Measurements from ENCODE around the gene SEMA5A.
A peak's percentile ranks its signal among the peaks of the same experiment; 100 is the strongest.

SEMA5A gene

GRCh38 chr5:9545992-9546851 lies at the start of gene SEMA5A:
Gene SEMA5A, minus strand, starts transcription at chr5:9546075. Its CDS starts 166,129 bp downstream, at chr5:9379946.
- DNase-seq (ENCODE audit: low read depth) = no peak

GRCh38 chr5:9594913-9595312 lies 49.0 kb upstream of the SEMA5A start:
- no peak for DNase-seq (ENCODE audit: low read depth)

GRCh38 chr5:9589049-9589835 lies 43.4 kb upstream of the SEMA5A start:
- DNase-seq (ENCODE audit: low read depth) = no peak

- no peak for DNase-seq (ENCODE audit: low read depth)
Measured at GRCh38 chr5:9588254-9588653, 42.4 kb upstream of the SEMA5A start.

GRCh38 chr5:9587135-9587534 lies 41.3 kb upstream of the SEMA5A start:
- DNase-seq (ENCODE audit: low read depth) = no peak

GRCh38 chr5:9582406-9582805 lies 36.5 kb upstream of the SEMA5A start:
- DNase-seq (ENCODE audit: low read depth) = no peak

- DNase-seq (ENCODE audit: low read depth) = no peak
Measured at GRCh38 chr5:9573796-9574195, 27.9 kb upstream of the SEMA5A start.

GRCh38 chr5:9572246-9572645 lies 26.4 kb upstream of the SEMA5A start:
- no peak for DNase-seq (ENCODE audit: low read depth)

GRCh38 chr5:9570876-9571275 lies 25.0 kb upstream of the SEMA5A start:
- no peak for DNase-seq (ENCODE audit: low read depth)

- no peak for DNase-seq (ENCODE audit: low read depth)
Measured at GRCh38 chr5:9567039-9567438, 21.2 kb upstream of the SEMA5A start.

- no peak for DNase-seq (ENCODE audit: low read depth)
Measured at GRCh38 chr5:9564752-9565151, 18.9 kb upstream of the SEMA5A start.

GRCh38 chr5:9562141-9562540 lies 16.3 kb upstream of the SEMA5A start:
- no peak for DNase-seq (ENCODE audit: low read depth)

GRCh38 chr5:9559965-9560364 lies 14.1 kb upstream of the SEMA5A start:
- no peak for DNase-seq (ENCODE audit: low read depth)

GRCh38 chr5:9558319-9558965 lies 12.6 kb upstream of the SEMA5A start:
- no peak for DNase-seq (ENCODE audit: low read depth)

- peak; percentile 84 for DNase-seq (ENCODE audit: low read depth)
Measured at GRCh38 chr5:9557696-9558095, 11.8 kb upstream of the SEMA5A start.

GRCh38 chr5:9555961-9556360 lies 10.1 kb upstream of the SEMA5A start:
- DNase-seq (ENCODE audit: low read depth) = no peak

- DNase-seq (ENCODE audit: low read depth) = no peak
Measured at GRCh38 chr5:9554122-9554521, 8.2 kb upstream of the SEMA5A start.

GRCh38 chr5:9553561-9553960 lies 7.7 kb upstream of the SEMA5A start:
- DNase-seq (ENCODE audit: low read depth) = no peak

GRCh38 chr5:9551567-9552537 lies 6.0 kb upstream of the SEMA5A start:
- DNase-seq (ENCODE audit: low read depth) = no peak

GRCh38 chr5:9549941-9550340 lies 4.1 kb upstream of the SEMA5A start:
- DNase-seq (ENCODE audit: low read depth) = no peak

- DNase-seq (ENCODE audit: low read depth) = no peak
Measured at GRCh38 chr5:9547122-9547947, 1.5 kb upstream of the SEMA5A start.

Measured in HS-5 (cell line).